ENCODE results near the gene CENPU. TPM values are rescaled to one million over a fixed set of nuclear protein-coding genes. Genes with fewer than 3 reads are reported as not detected.

CENPU gene
- total and polyA plus RNA-seq, 2 of the 13 experiments (the other 11 are each of a cell fraction or from before 2014, with no cell fraction given) = 11.7 to 35.8 TPM

GRCh38 chr4:184751585-184751956 is 17.7 kb upstream of the CENPU start:
- TF ChIP-seq, protein P1, sequence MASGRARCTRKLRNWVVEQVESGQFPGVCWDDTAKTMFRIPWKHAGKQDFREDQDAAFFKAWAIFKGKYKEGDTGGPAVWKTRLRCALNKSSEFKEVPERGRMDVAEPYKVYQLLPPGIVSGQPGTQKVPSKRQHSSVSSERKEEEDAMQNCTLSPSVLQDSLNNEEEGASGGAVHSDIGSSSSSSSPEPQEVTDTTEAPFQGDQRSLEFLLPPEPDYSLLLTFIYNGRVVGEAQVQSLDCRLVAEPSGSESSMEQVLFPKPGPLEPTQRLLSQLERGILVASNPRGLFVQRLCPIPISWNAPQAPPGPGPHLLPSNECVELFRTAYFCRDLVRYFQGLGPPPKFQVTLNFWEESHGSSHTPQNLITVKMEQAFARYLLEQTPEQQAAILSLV (CRISPR knock-in tag; IDR thresholded peaks at IDR 0.05; ENCODE audit: borderline replicate concordance) = no peak
- TF ChIP-seq LCORL (IDR thresholded peaks at IDR 0.05) (no peak), LCORL (CRISPR knock-in tag; IDR thresholded peaks at IDR 0.05) (no peak), POLR2AphosphoS5 (IDR thresholded peaks at IDR 0.05; ENCODE audit: low read depth, low read length) (no peak), FOXA1 (IDR thresholded peaks at IDR 0.05) (no peak), FOXA1 (CRISPR knock-in tag; IDR thresholded peaks at IDR 0.05) (no peak), DZIP1 (CRISPR knock-in tag; IDR thresholded peaks at IDR 0.05) (no peak), BORCS8-MEF2B (CRISPR knock-in tag; IDR thresholded peaks at IDR 0.05) (no peak), POGZ (CRISPR knock-in tag; IDR thresholded peaks at IDR 0.05) (no peak), ZBTB34 (CRISPR knock-in tag; IDR thresholded peaks at IDR 0.05) (no peak), TARDBP (CRISPR knock-in tag; IDR thresholded peaks at IDR 0.05) (no peak), ZC3H4 (CRISPR knock-in tag; IDR thresholded peaks at IDR 0.05; ENCODE audit: borderline replicate concordance) (no peak), ZSCAN29 (CRISPR knock-in tag; conservative IDR thresholded peaks at IDR 0.05) (no peak), AGO2 (optimal IDR thresholded peaks at IDR 0.05; ENCODE audit: low read depth, low read length) (no peak)
- TF ChIP-seq, protein P2, sequence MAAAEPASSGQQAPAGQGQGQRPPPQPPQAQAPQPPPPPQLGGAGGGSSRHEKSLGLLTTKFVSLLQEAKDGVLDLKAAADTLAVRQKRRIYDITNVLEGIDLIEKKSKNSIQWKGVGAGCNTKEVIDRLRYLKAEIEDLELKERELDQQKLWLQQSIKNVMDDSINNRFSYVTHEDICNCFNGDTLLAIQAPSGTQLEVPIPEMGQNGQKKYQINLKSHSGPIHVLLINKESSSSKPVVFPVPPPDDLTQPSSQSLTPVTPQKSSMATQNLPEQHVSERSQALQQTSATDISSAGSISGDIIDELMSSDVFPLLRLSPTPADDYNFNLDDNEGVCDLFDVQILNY (CRISPR knock-in tag; conservative IDR thresholded peaks at IDR 0.05) = no peak
- TF ChIP-seq, protein P3, sequence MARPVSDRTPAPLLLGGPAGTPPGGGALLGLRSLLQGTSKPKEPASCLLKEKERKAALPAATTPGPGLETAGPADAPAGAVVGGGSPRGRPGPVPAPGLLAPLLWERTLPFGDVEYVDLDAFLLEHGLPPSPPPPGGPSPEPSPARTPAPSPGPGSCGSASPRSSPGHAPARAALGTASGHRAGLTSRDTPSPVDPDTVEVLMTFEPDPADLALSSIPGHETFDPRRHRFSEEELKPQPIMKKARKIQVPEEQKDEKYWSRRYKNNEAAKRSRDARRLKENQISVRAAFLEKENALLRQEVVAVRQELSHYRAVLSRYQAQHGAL (CRISPR knock-in tag; IDR thresholded peaks at IDR 0.05; ENCODE audit: not compliant biosample characterization) = no peak
- in situ Hi-C loops (cut with HindIII; ENCODE audit: extremely low pct_ligation_motif_present, low pct_unique_long_range_greater_than_20kb) = no loop called here
- H2AFZ ChIP-seq (ENCODE audit: low read length) = no peak overlapping the region
- peaks cover 12% of the 10 kb centered on the region for H3K4me1 ChIP-seq (ENCODE audit: insufficient read depth, low read length)
- H4K20me1 ChIP-seq (ENCODE audit: insufficient read depth, low read length) = no peaks in the 10 kb centered on the region
- H3K27ac ChIP-seq (ENCODE audit: extremely low read length, insufficient read depth, low read length) = no peak overlapping the region
- BruUV-seq (replicated peaks) = no TSS peak
- no peak overlapping the region for H3K4me3 ChIP-seq (replicated peaks in 1 of 3; ENCODE audit: insufficient read depth in 1 of 3, low read depth in 2 of 3, low read length in 3 of 3)
- CTCF ChIA-PET (ENCODE audit: low intra/inter-chr PET ratio, low total read pairs) = no interaction called here
- WGBS (ENCODE audit: low lambda C conversion rate) = 54% methylated on average over 6 of the region's 6 CpGs
- POLR2A ChIA-PET = no interaction called here
- H3K9ac ChIP-seq (ENCODE audit: insufficient read depth, low read depth, low read length) = no peak overlapping the region
- H3K79me2 ChIP-seq (ENCODE audit: insufficient read depth, low read length) = no peaks in the 10 kb centered on the region
- H3K27me3 ChIP-seq (ENCODE audit: control insufficient read depth in 1 of 2, insufficient read depth in 2 of 2, low read length in 2 of 2) = no peaks in the 10 kb centered on the region
- H3K9me3 ChIP-seq (ENCODE audit: low read length) = no peaks in the 10 kb centered on the region
- DNase-seq (ENCODE audit: low spot score) (no peak), ATAC-seq (no peak), FAIRE-seq (no peak)
- H3K4me2 ChIP-seq (ENCODE audit: low read depth, low read length) = no peak overlapping the region
- H3K36me3 ChIP-seq (replicated peaks in 1 of 2; ENCODE audit: control insufficient read depth in 1 of 2, insufficient read depth in 2 of 2, low read length in 2 of 2) = no peaks in the 10 kb centered on the region; a peak in 1 of 5 replicates
- intact Hi-C loops (cut with micrococcal nuclease; ENCODE audit: unreplicated experiment) = no loop called here
